GM19452 (cell line): ENCODE data around the gene S100A3.
A peak's percentile ranks its signal among the peaks of the same experiment; 100 is the strongest.
"Not testable (repeated sequence)": the region's sequence is repeated elsewhere in the genome, so short reads cannot be mapped to it uniquely, and the experiment has no call there.

Experiments used
- ATAC-seq: cut with Tn5 transposase; IDR thresholded peaks from one replicate; pipeline ENCODE4 v1.9.1; 2021; ENCODE audit not compliant: unreplicated experiment

S100A3 gene

GRCh38 chr1:153548722-153549688, at the start of gene S100A3:
S100A3 (minus strand) TSS chr1:153549258; CDS start chr1:153548485, 773 bp downstream.
- ATAC-seq, result no peak

GRCh38 chr1:153598309-153599172, 49.5 kb upstream of the S100A3 start:
- peak; percentile 96 for ATAC-seq

GRCh38 chr1:153597206-153597605, 48.1 kb upstream of the S100A3 start:
- no peak for ATAC-seq

DNA sequence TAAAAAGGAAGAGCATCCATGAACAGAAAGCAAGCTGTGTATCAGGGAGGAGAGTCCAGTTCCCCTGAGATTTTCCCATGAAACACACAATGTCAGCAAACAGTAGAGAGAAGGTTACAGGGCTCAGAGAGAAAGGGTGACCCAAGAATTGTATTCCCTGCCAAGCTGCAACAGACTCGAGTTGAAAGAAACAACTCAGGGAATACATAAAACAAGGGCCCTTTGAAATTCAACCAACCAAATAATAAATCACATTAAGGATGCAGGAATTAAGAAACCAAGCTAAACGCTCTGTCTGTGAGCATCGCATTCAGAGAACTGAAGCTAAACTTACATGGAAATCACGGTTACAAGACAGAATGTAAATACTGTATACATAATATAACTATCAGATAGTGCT, 43.7 kb upstream of the S100A3 start:
- no peak for ATAC-seq

DNA sequence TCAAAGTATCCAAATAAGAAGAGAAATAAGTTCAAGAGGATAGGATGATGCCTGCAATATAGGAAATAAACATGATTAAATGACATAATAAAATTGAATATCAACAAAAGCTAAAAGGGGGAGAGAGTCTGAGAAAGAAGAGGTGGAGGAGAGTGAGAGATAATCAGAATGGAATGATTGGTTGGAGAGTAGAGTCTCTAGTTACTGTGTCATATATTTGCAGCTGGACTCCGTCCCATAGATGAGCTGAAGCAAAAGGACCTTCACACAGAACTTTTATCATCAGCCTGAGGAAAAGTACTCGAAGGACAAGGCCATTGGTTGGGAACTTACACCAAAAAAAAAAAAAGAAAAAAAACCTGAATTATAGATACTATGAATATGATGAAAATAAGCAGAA, 39.4 kb upstream of the S100A3 start:
- ATAC-seq, result no peak

GRCh38 chr1:153588033-153588432, 39.0 kb upstream of the S100A3 start:
- not testable (repeated sequence) for ATAC-seq

GRCh38 chr1:153587314-153587713, 38.3 kb upstream of the S100A3 start:
- no peak for ATAC-seq

GRCh38 chr1:153586347-153586746, 37.3 kb upstream of the S100A3 start:
- no peak for ATAC-seq

GRCh38 chr1:153585006-153585405, 35.9 kb upstream of the S100A3 start:
- no peak for ATAC-seq

DNA sequence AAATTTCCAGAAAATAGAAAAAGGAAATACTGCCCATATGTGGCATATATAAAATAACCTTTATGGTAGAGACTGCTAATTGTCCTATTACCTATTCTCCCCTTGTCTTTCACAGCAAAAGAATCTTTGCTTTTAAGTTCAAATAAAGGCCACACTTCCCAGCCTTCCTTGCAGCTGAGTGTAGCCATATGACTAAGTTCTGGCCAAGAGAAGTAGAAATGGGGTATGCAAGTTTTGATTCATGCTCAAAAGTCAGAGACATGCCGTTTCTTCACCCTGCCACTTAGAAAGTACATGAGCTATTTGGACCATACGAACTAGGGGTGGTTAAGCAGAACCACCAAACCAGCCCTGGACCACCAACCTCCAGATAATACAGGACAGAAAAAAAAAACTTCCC, 34.9 kb upstream of the S100A3 start:
- no peak for ATAC-seq

DNA sequence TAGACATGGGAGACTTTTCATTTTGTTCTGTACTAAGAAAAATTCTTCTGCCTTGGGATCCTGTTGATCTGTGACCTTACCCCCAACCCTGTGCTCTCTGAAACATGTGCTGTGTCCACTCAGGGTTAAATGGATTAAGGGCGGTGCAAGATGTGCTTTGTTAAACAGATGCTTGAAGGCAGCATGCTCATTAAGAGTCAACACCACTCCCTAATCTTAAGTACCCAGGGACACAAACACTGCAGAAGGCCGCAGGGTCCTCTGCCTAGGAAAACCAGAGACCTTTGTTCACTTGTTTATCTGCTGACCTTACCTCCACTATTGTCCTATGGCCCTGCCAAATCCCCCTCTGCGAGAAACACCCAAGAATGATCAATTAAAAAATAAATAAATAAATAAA, 34.5 kb upstream of the S100A3 start:
- ATAC-seq, result not testable (repeated sequence)

- ATAC-seq, result not testable (repeated sequence)
These were observed 33.8 kb upstream of the S100A3 start for GRCh38 chr1:153582836-153583235.

DNA sequence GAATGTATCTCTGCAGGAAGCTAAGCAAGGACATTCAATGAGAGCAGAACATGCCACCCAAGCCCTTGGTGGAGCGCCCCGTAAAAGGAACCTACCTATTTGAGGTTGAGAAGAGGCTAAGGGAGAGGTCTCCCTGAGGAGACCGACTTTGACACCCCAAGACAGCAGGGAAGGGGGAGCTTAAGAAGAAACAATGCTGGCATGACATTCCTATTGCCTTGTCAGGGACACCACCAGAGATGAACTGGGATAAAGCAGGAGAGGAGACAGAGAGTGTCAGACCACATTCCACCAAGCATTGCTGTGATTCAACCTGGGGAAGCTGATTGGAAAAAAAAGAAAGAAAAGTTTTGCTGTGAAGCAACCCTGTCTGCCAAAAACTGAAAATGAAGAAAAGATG, 29.9 kb upstream of the S100A3 start:
- no peak for ATAC-seq

- no peak for ATAC-seq
These were observed 29.4 kb upstream of the S100A3 start for GRCh38 chr1:153578490-153578889.

DNA sequence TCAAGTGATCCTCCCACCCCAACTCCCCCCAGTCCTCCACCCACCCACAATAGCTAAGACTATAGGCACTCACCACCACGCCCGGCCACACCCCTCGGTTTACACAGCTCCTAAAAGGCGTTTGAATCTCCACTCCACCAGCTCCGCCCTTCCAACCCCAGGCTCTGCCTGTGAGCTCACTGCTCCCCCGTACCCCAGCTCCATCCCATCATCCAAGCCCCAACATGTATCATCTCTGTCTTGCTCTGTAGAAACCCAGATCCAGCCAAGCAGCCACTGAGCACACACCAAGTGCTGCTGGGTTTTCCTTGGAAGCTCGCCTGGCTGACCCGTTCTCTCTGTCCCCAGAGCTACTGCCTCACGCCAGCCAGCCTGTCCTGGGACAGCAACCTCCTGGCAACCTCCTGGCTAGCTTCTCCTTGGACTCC, 28.6 kb upstream of the S100A3 start:
- ATAC-seq, result no peak

DNA sequence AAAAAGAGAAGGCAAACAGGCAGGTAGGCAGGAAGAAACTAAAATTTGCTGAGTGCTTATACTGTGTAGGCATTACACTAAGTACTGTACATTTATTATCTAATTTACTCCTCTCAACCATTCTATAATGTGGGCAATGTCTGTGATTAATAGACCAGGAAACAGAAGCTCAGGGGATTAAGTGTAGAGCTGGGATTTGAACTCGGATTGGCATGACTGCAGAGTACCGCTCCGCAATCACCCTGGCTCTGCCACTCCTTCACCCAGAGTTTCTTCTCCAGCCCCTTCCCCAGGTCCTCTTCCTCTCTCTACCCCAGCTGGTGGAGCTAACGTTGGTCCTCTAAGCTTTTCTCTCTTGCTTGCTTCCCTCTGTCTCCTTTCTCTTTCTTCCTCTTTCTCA, 28.1 kb upstream of the S100A3 start:
- ATAC-seq, result no peak

- ATAC-seq, result not testable (repeated sequence)
These were observed 26.4 kb upstream of the S100A3 start for GRCh38 chr1:153575497-153575896.

DNA sequence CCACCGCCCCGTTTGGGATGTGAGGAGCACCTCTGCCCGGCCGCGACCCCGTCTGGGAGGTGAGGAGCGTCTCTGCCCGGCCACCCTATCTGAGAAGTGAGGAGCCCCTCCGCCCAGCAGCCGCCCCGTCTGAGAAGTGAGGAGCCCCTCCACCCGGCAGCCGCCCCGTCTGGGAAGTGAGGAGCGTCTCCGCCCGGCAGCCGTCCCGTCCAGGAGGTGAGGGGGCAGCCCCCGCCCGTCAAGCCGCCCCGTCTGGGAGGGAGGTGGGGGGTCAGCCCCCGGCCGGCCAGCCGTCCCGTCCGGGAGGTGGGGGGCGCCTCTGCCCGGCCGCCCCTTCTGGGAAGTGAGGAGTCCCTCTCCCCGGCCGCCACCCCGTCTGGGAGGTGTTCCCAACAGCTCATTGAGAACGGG, 26.0 kb upstream of the S100A3 start:
- not testable (repeated sequence) for ATAC-seq

DNA sequence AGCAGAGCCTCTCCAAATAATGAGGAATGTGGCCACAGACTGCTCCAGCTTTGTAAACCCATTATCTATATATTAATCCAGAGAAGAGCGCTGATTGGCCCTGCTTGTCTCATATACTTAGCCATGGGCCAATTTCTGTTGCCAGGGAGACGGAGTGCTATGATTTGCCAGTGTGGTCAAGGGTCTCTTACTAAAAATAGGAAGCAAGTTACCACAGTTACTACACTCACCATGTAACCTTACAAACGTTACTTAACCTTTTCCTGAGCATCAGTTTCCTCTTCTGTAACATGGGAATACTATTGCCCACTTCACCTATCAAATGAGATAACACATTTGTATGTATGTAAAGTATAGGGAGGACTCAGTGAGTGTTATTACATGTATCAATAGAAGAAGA, 24.3 kb upstream of the S100A3 start:
- ATAC-seq, result no peak

- ATAC-seq, result peak; percentile 61
These were observed 23.5 kb upstream of the S100A3 start for GRCh38 chr1:153572569-153573015.

GRCh38 chr1:153571706-153572105, 22.6 kb upstream of the S100A3 start:
- ATAC-seq, result no peak

- no peak for ATAC-seq
These were observed 21.8 kb upstream of the S100A3 start for GRCh38 chr1:153570874-153571273.
